HEK293 (cell line): Measurements from ENCODE around the gene DDAH1.

Source experiments
- CTCF ChIA-PET: fragments of 350-600 bp; formaldehyde crosslinking; extraction: SDS; loops from one replicate; lab custom pipeline; 2021; ENCODE audit warnings: antibody characterized with exemption; lab: Yijun Ruan, JAX
- POLR2A ChIA-PET: fragments of 300-600 bp; formaldehyde crosslinking; extraction: SDS; loops from one replicate; lab custom pipeline; 2020; ENCODE audit warnings: antibody characterized with exemption, inconsistent platforms; lab: Yijun Ruan, JAX
- H3K27ac ChIP-seq: fragments of 200-500 bp; sonication (Bioruptor generic); 2 replicates; pipeline ENCODE4 v1.5.1; 2014; ENCODE audit warnings: low read depth, low read length, control low read depth, inconsistent platforms; ENCODE audit errors: extremely low read depth
- H3K36me3 ChIP-seq, 2 experiments: fragments of 200-500 bp in 1 of 2; sonication (Bioruptor generic) in 1 of 2; 1 replicate in 1 of 2; 2 replicates in 1 of 2; pipeline ENCODE4 v1.5.1; 2014 to 2017; ENCODE audit warnings: inconsistent platforms in 2 of 2, low read length in 2 of 2; ENCODE audit not compliant: control insufficient read depth in 2 of 2, insufficient read depth in 1 of 2
- H3K4me1 ChIP-seq: fragments of 200-500 bp; sonication (Bioruptor generic); 2 replicates; pipeline ENCODE4 v1.5.1; 2014; ENCODE audit warnings: mild to moderate bottlenecking, low read length, inconsistent platforms; ENCODE audit not compliant: control insufficient read depth, insufficient read depth
- H3K4me3 ChIP-seq: 2 replicates; pipeline ENCODE4 v1.5.1; 2011; ENCODE audit warnings: low read depth, mild to moderate bottlenecking, control low read depth, low read length, moderate library complexity
- H3K9me3 ChIP-seq: fragments of 200-500 bp; sonication (Bioruptor generic); 2 replicates; pipeline ENCODE4 v1.5.1; 2014; ENCODE audit warnings: low read depth, low read length, inconsistent platforms; ENCODE audit not compliant: control insufficient read depth, insufficient read depth
- KLF17 ChIP-seq: fragments of 450-650 bp; formaldehyde crosslinking; IDR thresholded peaks from 2 replicates; pipeline ENCODE4 v1.5.1; 2016; ENCODE audit warnings: missing biosample characterization, missing genetic modification characterization
- KLF9 ChIP-seq: fragments of 450-650 bp; formaldehyde crosslinking; IDR thresholded peaks from 2 replicates; pipeline ENCODE4 v1.5.1; 2016; ENCODE audit warnings: missing biosample characterization, missing genetic modification characterization, low read depth
- SP7 ChIP-seq: fragments of 450-650 bp; formaldehyde crosslinking; IDR thresholded peaks from 2 replicates; pipeline ENCODE4 v1.5.1; 2016; ENCODE audit warnings: missing biosample characterization, missing genetic modification characterization
- ZNF148 ChIP-seq: fragments of 450-650 bp; formaldehyde crosslinking; IDR thresholded peaks from 2 replicates; pipeline ENCODE4 v1.5.0; 2017; ENCODE audit warnings: missing biosample characterization, missing genetic modification characterization, borderline replicate concordance
- ZNF157 ChIP-seq: fragments of 450-650 bp; formaldehyde crosslinking; IDR thresholded peaks from 2 replicates; pipeline ENCODE4 v1.5.1; 2016; ENCODE audit warnings: missing biosample characterization, missing genetic modification characterization
- ZNF184 ChIP-seq: fragments of 450-650 bp; IDR thresholded peaks from 2 replicates; pipeline ENCODE4 v1.5.1; 2018; ENCODE audit warnings: missing biosample characterization, mild to moderate bottlenecking, missing genetic modification characterization
- ZNF2 ChIP-seq: fragments of 450-650 bp; formaldehyde crosslinking; IDR thresholded peaks from 2 replicates; pipeline ENCODE4 v1.5.1; 2016; ENCODE audit warnings: missing biosample characterization, missing genetic modification characterization
- ZNF302 ChIP-seq: fragments of 450-650 bp; formaldehyde crosslinking; IDR thresholded peaks from 2 replicates; pipeline ENCODE4 v1.5.1; 2016; ENCODE audit warnings: missing biosample characterization, missing genetic modification characterization, low read depth
- ZNF560 ChIP-seq: fragments of 450-650 bp; formaldehyde crosslinking; IDR thresholded peaks from 2 replicates; pipeline ENCODE4 v1.5.1; 2017; ENCODE audit warnings: missing biosample characterization, missing genetic modification characterization, borderline replicate concordance
- ZNF596 ChIP-seq: fragments of 450-650 bp; IDR thresholded peaks from 2 replicates; pipeline ENCODE4 v1.5.0; 2018; ENCODE audit warnings: missing biosample characterization, mild to moderate bottlenecking, missing genetic modification characterization, moderate library complexity
- ZNF624 ChIP-seq: fragments of 450-650 bp; formaldehyde crosslinking; IDR thresholded peaks from 2 replicates; pipeline ENCODE4 v1.5.1; 2017; ENCODE audit warnings: missing biosample characterization, missing genetic modification characterization
- ZNF629 ChIP-seq: fragments of 450-650 bp; formaldehyde crosslinking; IDR thresholded peaks from 2 replicates; pipeline ENCODE4 v1.5.1; 2017; ENCODE audit warnings: missing biosample characterization, missing genetic modification characterization
- ZNF654 ChIP-seq: fragments of 450-650 bp; formaldehyde crosslinking; IDR thresholded peaks from 2 replicates; pipeline ENCODE4 v1.5.1; 2016; ENCODE audit warnings: low read depth, missing biosample characterization, missing genetic modification characterization
- ZNF707 ChIP-seq: fragments of 450-650 bp; formaldehyde crosslinking; IDR thresholded peaks from 2 replicates; pipeline ENCODE4 v1.5.1; 2016; ENCODE audit warnings: missing biosample characterization, missing genetic modification characterization
- ZNF76 ChIP-seq: fragments of 450-650 bp; formaldehyde crosslinking; IDR thresholded peaks from 2 replicates; pipeline ENCODE4; 2016; ENCODE audit warnings: low read depth, missing biosample characterization, missing genetic modification characterization, borderline replicate concordance
- TF ChIP-seq, protein P1 (sequence below): fragments of 450-650 bp; formaldehyde crosslinking; IDR thresholded peaks from 2 replicates; pipeline ENCODE4 v1.5.1; 2016; ENCODE audit warnings: missing biosample characterization, missing genetic modification characterization
- TF ChIP-seq, protein P2 (sequence below): fragments of 450-650 bp; formaldehyde crosslinking; conservative IDR thresholded peaks from 2 replicates; pipeline ENCODE4 v1.5.1; 2016; ENCODE audit warnings: low read depth, missing biosample characterization, missing genetic modification characterization
- TF ChIP-seq, protein P3 (sequence below): sonication (generic); formaldehyde crosslinking; IDR thresholded peaks from 2 replicates; pipeline ENCODE4 v1.8.1; 2022; ENCODE audit warnings: mild to moderate bottlenecking, moderate library complexity, missing genetic modification reagents
- TF ChIP-seq, protein P4 (sequence below): fragments of 450-650 bp; formaldehyde crosslinking; IDR thresholded peaks from 2 replicates; pipeline ENCODE4 v1.5.1; 2016; ENCODE audit warnings: missing biosample characterization, missing genetic modification characterization

Gene DDAH1

GRCh38 chr1:85273397-85273796 lies 191.6 kb downstream of the DDAH1 start:
- Histone ChIP-seq H3K4me3 (no peak overlapping the region), H3K9me3 (no peaks in the 10 kb centered on the region), H3K36me3 (peaks cover 19 to 39% of the 10 kb centered on the region in 2 experiments), H3K4me1 (peaks cover 8% of the 10 kb centered on the region), H3K27ac (no peak overlapping the region)
- ChIA-PET CTCF (interaction anchor here (5.2 kb wide), 1 partner anchor 13 kb away, joined by 45 read pairs; the partner anchor contains the start of gene C1orf52), POLR2A (no interaction called here)
- TF ChIP-seq, protein P1, sequence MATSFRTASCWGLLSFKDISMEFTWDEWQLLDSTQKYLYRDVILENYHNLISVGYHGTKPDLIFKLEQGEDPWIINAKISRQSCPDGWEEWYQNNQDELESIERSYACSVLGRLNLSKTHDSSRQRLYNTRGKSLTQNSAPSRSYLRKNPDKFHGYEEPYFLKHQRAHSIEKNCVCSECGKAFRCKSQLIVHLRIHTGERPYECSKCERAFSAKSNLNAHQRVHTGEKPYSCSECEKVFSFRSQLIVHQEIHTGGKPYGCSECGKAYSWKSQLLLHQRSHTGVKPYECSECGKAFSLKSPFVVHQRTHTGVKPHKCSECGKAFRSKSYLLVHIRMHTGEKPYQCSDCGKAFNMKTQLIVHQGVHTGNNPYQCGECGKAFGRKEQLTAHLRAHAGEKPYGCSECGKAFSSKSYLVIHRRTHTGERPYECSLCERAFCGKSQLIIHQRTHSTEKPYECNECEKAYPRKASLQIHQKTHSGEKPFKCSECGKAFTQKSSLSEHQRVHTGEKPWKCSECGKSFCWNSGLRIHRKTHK (tag by site-specific recombination): no peak
- TF ChIP-seq ZNF148 (no peak), ZNF157 (tag by site-specific recombination) (no peak), ZNF654 (no peak), ZNF184 (tag by site-specific recombination) (no peak), ZNF76 (tag by site-specific recombination) (no peak), KLF9 (tag by site-specific recombination) (no peak), ZNF2 (tag by site-specific recombination) (no peak), ZNF560 (tag by site-specific recombination) (no peak), ZNF596 (tag by site-specific recombination) (no peak), ZNF624 (tag by site-specific recombination) (no peak), KLF17 (tag by site-specific recombination) (no peak), SP7 (tag by site-specific recombination) (no peak), ZNF707 (tag by site-specific recombination) (no peak), ZNF629 (tag by site-specific recombination) (no peak), ZNF302 (tag by site-specific recombination) (no peak)
- TF ChIP-seq, protein P2, sequence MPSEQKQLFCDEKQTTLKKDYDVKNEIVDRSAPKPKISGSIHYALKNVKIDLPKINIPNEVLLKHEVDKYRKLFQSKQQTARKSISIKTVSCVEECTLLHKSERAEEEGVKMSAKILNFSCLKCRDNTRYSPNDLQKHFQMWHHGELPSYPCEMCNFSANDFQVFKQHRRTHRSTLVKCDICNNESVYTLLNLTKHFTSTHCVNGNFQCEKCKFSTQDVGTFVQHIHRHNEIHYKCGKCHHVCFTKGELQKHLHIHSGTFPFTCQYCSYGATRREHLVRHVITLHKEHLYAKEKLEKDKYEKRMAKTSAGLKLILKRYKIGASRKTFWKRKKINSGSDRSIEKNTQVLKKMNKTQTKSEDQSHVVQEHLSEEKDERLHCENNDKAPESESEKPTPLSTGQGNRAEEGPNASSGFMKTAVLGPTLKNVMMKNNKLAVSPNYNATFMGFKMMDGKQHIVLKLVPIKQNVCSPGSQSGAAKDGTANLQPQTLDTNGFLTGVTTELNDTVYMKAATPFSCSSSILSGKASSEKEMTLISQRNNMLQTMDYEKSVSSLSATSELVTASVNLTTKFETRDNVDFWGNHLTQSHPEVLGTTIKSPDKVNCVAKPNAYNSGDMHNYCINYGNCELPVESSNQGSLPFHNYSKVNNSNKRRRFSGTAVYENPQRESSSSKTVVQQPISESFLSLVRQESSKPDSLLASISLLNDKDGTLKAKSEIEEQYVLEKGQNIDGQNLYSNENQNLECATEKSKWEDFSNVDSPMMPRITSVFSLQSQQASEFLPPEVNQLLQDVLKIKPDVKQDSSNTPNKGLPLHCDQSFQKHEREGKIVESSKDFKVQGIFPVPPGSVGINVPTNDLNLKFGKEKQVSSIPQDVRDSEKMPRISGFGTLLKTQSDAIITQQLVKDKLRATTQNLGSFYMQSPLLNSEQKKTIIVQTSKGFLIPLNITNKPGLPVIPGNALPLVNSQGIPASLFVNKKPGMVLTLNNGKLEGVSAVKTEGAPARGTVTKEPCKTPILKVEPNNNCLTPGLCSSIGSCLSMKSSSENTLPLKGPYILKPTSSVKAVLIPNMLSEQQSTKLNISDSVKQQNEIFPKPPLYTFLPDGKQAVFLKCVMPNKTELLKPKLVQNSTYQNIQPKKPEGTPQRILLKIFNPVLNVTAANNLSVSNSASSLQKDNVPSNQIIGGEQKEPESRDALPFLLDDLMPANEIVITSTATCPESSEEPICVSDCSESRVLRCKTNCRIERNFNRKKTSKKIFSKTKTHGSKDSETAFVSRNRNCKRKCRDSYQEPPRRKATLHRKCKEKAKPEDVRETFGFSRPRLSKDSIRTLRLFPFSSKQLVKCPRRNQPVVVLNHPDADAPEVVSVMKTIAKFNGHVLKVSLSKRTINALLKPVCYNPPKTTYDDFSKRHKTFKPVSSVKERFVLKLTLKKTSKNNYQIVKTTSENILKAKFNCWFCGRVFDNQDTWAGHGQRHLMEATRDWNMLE: no peak
- TF ChIP-seq, protein P3, sequence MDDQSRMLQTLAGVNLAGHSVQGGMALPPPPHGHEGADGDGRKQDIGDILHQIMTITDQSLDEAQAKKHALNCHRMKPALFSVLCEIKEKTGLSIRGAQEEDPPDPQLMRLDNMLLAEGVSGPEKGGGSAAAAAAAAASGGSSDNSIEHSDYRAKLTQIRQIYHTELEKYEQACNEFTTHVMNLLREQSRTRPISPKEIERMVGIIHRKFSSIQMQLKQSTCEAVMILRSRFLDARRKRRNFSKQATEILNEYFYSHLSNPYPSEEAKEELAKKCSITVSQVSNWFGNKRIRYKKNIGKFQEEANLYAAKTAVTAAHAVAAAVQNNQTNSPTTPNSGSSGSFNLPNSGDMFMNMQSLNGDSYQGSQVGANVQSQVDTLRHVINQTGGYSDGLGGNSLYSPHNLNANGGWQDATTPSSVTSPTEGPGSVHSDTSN (CRISPR knock-in tag): no peak
- TF ChIP-seq, protein P4, sequence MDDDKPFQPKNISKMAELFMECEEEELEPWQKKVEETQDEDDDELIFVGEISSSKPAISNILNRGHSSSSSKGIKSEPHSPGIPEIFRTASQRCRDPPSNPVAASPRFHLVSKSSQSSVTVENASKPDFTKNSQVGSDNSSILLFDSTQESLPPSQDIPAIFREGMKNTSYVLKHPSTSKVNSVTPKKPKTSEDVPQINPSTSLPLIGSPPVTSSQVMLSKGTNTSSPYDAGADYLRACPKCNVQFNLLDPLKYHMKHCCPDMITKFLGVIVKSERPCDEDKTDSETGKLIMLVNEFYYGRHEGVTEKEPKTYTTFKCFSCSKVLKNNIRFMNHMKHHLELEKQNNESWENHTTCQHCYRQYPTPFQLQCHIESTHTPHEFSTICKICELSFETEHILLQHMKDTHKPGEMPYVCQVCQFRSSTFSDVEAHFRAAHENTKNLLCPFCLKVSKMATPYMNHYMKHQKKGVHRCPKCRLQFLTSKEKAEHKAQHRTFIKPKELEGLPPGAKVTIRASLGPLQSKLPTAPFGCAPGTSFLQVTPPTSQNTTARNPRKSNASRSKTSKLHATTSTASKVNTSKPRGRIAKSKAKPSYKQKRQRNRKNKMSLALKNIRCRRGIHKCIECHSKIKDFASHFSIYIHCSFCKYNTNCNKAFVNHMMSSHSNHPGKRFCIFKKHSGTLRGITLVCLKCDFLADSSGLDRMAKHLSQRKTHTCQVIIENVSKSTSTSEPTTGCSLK: no peak
